Motor neuron (in vitro differentiated cells): ENCODE results near the gene MALRD1. TPM values are rescaled to one million over a fixed set of nuclear protein-coding genes. Genes with fewer than 3 reads are reported as not detected.

Experiments used
- ATAC-seq, 8 experiments: fragments of 200-7000 bp; cut with Tn5 transposase; replicated peaks in 6 of 8; 2 replicates each; pipeline ENCODE4 v1.8.0; 2021; ENCODE audit warnings: mild to moderate bottlenecking in 8 of 8, moderate library complexity in 8 of 8
- H3K27ac ChIP-seq, 2 donors: fragments of 250-450 bp; sonication (Bioruptor Pico); 2 replicates each; pipeline ENCODE4 v1.9.0; 2021; ENCODE audit warnings: antibody characterized with exemption in 2 of 2, mild to moderate bottlenecking in 2 of 2, moderate library complexity in 1 of 2
- H3K4me1 ChIP-seq, 2 donors: fragments of 250-450 bp; sonication (Bioruptor Pico); replicated peaks in 1 of 2; 2 replicates each; pipeline ENCODE4 v1.6.1; 2021; ENCODE audit warnings: antibody characterized with exemption in 2 of 2, mild to moderate bottlenecking in 2 of 2, moderate library complexity in 1 of 2
- H3K4me3 ChIP-seq, 5 donors: fragments of 250-450 bp; sonication (Bioruptor Pico); 2 replicates each; pipeline ENCODE4 v1.9.0; 2021; ENCODE audit warnings: antibody characterized with exemption in 5 of 5, mild to moderate bottlenecking in 5 of 5, moderate library complexity in 4 of 5
- WGBS, 10 experiments: fragments of 450-650 bp; shearing (Covaris generic); methylation state at CpG; one replicate each; pipeline ENCODE4 v1.0.0; 2022; 5-methylcytosine and 5-hydroxymethylcytosine counted together
- in situ Hi-C, 9 experiments: fragments of 400-800 bp; cut with MboI; loops; one replicate each; pipeline ENCODE4 v1.15.0; 2021; ENCODE audit warnings: low sequenced_read_pairs in 9 of 9, low pct_unique_long_range_greater_than_20kb in 2 of 9; ENCODE audit not compliant: unreplicated experiment in 9 of 9
- total RNA-seq, 8 experiments: library from RNA; unstranded; fragments of 300-600 nt; gene quantifications; 2 replicates each; pipeline versions ENCODE4 v1.2.3 to v1.2.4, GENCODE V29; 2022

MALRD1 gene
- total RNA-seq, 8 experiments from 2014 or later, result 0.04 to 2.4 (median 0.26) TPM

GRCh38 chr10:19332304-19332703, 283.7 kb downstream of the MALRD1 start:
- no peaks in the 10 kb centered on the region for H3K4me1 ChIP-seq
- in situ Hi-C loops, result loop anchor here in 1 of 9 experiments (25.0 kb wide), 1 partner anchor 645 kb away; no protein-coding TSS in a partner anchor
- no peak overlapping the region for H3K27ac ChIP-seq
- H3K4me3 ChIP-seq, result no peak overlapping the region
- ATAC-seq, result no peak

- in situ Hi-C loops, result loop anchor here in 1 of 9 experiments (25.0 kb wide), 1 partner anchor 646 kb away; no protein-coding TSS in a partner anchor
- Histone ChIP-seq H3K27ac (no peak overlapping the region), H3K4me1 (no peaks in the 10 kb centered on the region), H3K4me3 (no peak overlapping the region)
- WGBS, 10 experiments, result 35 to 100% (median 91%) methylated on average over 1 to 2 of the region's 2 CpGs; no CpG with 5 or more reads in 3 of the 10 experiments
- no peak for ATAC-seq
Observed at GRCh38 chr10:19333631-19334030, 285.0 kb downstream of the MALRD1 start.

DNA sequence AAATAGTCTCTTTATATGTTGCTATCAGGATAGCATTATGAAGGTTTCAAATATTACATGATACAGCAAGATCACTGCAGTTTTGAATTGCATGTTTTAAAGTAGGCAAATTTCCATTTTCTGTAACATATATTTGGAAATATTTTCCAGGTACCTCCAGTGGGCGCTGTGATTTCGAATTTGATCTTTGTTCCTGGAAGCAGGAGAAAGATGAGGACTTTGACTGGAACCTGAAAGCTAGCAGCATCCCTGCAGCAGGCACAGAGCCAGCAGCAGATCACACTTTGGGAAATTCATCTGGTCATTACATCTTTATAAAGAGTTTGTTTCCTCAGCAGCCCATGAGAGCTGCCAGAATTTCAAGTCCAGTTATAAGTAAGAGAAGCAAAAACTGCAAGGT, 299.0 kb downstream of the MALRD1 start:
- no peak for ATAC-seq
- no peak overlapping the region for H3K4me3 ChIP-seq
- 0 to 42% (median 21%) methylated on average over 2 of the region's 2 CpGs; no CpG with 5 or more reads in 2 of the 10 experiments for WGBS, 10 experiments
- in situ Hi-C loops, result loop anchor here in 1 of 9 experiments (25.0 kb wide), 1 partner anchor 660 kb away; no protein-coding TSS in a partner anchor
- no peak overlapping the region for H3K27ac ChIP-seq
- no peaks in the 10 kb centered on the region for H3K4me1 ChIP-seq

GRCh38 chr10:19367176-19367575, 318.6 kb downstream of the MALRD1 start:
- in situ Hi-C loops, result no loop called here
- peak in 1 of 8 experiments; percentile 90 for ATAC-seq
- H3K27ac ChIP-seq, result no peak overlapping the region
- H3K4me3 ChIP-seq, result no peak overlapping the region
- H3K4me1 ChIP-seq, result no peaks in the 10 kb centered on the region
- WGBS, 10 experiments, result 4 to 100% (median 85%) methylated on average over 1 to 2 of the region's 2 CpGs; no CpG with 5 or more reads in 1 of the 10 experiments

DNA sequence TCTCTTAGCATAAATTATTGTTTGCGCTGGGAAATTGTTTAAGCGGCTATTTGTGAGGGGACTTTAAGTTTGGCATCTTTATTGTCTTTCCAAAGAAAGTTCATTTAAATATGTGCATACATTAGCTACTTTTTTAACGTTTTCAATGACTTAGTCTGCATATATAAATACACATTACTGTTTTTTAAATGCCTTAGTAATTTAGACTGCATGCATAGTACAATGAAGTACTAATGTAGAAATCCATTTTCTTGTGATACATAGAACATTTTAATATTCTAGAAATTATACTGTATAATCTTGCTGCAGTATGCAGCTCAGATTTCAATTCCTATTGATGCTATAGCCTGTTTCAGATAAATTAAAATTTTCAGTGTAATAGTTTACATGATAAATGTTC, 325.4 kb downstream of the MALRD1 start:
- peak in 1 of 8 experiments; percentile 90 for ATAC-seq
- WGBS, 10 experiments, result 0 to 67% (median 47%) methylated on average over 1 to 3 of the region's 3 CpGs; no CpG with 5 or more reads in 1 of the 10 experiments
- H3K4me3 ChIP-seq, result no peak overlapping the region
- H3K27ac ChIP-seq, result no peak overlapping the region
- H3K4me1 ChIP-seq, result no peaks in the 10 kb centered on the region
- in situ Hi-C loops, result no loop called here

- H3K27ac ChIP-seq, result no peak overlapping the region
- in situ Hi-C loops, result no loop called here
- H3K4me3 ChIP-seq, result no peak overlapping the region
- no peaks in the 10 kb centered on the region for H3K4me1 ChIP-seq
- no peak for ATAC-seq
- WGBS, 10 experiments, result 5 to 90% (median 77%) methylated on average over 1 to 3 of the region's 3 CpGs
Observed at GRCh38 chr10:19385846-19386450, 337.3 kb downstream of the MALRD1 start.

GRCh38 chr10:19408924-19409323, 360.3 kb downstream of the MALRD1 start:
- ATAC-seq, result no peak
- Histone ChIP-seq H3K4me1 (no peaks in the 10 kb centered on the region), H3K4me3 (no peak overlapping the region), H3K27ac (no peak overlapping the region)
- 0 to 100% (median 100%) methylated on average over 1 of the region's 1 CpG; no CpG with 5 or more reads in 1 of the 10 experiments for WGBS, 10 experiments
- in situ Hi-C loops, result loop anchor here in 2 of 9 experiments (10.0 to 25.0 kb wide), 2 partner anchors 396 to 1353 kb away; no protein-coding TSS in a partner anchor

DNA sequence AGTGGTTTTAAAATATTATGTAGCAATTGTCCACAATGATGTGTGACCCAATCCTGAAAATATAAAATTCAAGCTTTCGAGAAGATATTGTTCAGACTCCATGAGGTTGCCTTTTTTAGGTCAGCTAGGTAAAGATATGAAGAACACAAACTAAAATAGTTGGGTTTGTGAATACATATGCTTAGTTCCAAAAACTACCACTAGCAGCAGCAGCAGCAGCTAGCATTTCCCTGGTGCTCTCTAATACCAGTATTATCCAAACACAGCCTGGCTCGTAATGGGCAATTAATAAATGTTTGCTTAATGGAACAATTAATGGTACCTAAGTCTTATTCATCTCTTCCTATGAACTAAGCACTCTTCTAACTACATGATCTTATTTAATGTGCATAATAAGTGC, 362.5 kb downstream of the MALRD1 start:
- H3K4me1 ChIP-seq, result no peaks in the 10 kb centered on the region
- ATAC-seq, result no peak
- in situ Hi-C loops, result loop anchor here in 1 of 9 experiments (25.0 kb wide), 1 partner anchor 1351 kb away; no protein-coding TSS in a partner anchor
- no peak overlapping the region for H3K27ac ChIP-seq
- H3K4me3 ChIP-seq, result no peak overlapping the region
- WGBS, 10 experiments, result 25 to 100% (median 82%) methylated on average over 1 to 2 of the region's 2 CpGs; no CpG with 5 or more reads in 1 of the 10 experiments

DNA sequence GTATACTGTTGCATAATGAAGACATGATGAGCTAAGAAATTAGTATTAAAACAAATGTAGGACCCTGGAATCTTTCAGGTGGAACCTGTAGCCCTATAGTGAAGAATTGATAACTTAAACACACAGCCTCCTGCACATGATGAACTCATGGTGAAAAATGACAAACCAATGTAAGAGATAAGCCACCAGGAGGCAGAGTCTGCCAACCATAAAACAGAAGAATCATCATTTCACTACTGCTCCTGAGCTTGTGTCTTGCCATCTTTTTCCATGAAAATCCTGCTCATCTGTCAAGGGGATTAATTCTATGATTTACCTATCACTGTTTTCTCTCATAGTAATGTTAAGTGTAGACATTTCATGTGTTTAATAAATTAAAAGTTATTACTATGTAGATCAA, 363.9 kb downstream of the MALRD1 start:
- Histone ChIP-seq H3K4me3 (no peak overlapping the region), H3K27ac (no peak overlapping the region), H3K4me1 (no peaks in the 10 kb centered on the region)
- in situ Hi-C loops, result loop anchor here in 1 of 9 experiments (25.0 kb wide), 1 partner anchor 1350 kb away; no protein-coding TSS in a partner anchor
- ATAC-seq, result peak in 4 of 8 experiments; percentile 34 to 62 (median 54)

GRCh38 chr10:19416164-19416563, 367.6 kb downstream of the MALRD1 start:
- no peak for ATAC-seq
- in situ Hi-C loops, result loop anchor here in 1 of 9 experiments (25.0 kb wide), 1 partner anchor 1346 kb away; no protein-coding TSS in a partner anchor
- Histone ChIP-seq H3K27ac (no peak overlapping the region), H3K4me3 (no peak overlapping the region), H3K4me1 (no peaks in the 10 kb centered on the region)
- WGBS, 10 experiments, result 0 to 80% (median 47%) methylated on average over 1 of the region's 1 CpG; no CpG with 5 or more reads in 2 of the 10 experiments

GRCh38 chr10:19417740-19418139, 369.1 kb downstream of the MALRD1 start:
- 20 to 100% (median 88%) methylated on average over 1 to 4 of the region's 4 CpGs for WGBS, 10 experiments
- ATAC-seq, result no peak

GRCh38 chr10:19421674-19422073, 373.1 kb downstream of the MALRD1 start:
- ATAC-seq, result no peak
- 0 to 100% (median 62%) methylated on average over 1 of the region's 1 CpG; no CpG with 5 or more reads in 2 of the 10 experiments for WGBS, 10 experiments
- in situ Hi-C loops, result loop anchor here in 2 of 9 experiments (5.0 to 25.0 kb wide), 2 partner anchors 366 to 1341 kb away; no protein-coding TSS in a partner anchor
- Histone ChIP-seq H3K4me3 (no peak overlapping the region), H3K4me1 (no peaks in the 10 kb centered on the region), H3K27ac (no peak overlapping the region)

More at GRCh38 chr10:19417740-19418139, 369.1 kb downstream of the MALRD1 start:
- H3K27ac ChIP-seq, result no peak overlapping the region
- in situ Hi-C loops, result loop anchor here in 1 of 9 experiments (25.0 kb wide), 1 partner anchor 1345 kb away; no protein-coding TSS in a partner anchor
- no peaks in the 10 kb centered on the region for H3K4me1 ChIP-seq
- no peak overlapping the region for H3K4me3 ChIP-seq

DNA sequence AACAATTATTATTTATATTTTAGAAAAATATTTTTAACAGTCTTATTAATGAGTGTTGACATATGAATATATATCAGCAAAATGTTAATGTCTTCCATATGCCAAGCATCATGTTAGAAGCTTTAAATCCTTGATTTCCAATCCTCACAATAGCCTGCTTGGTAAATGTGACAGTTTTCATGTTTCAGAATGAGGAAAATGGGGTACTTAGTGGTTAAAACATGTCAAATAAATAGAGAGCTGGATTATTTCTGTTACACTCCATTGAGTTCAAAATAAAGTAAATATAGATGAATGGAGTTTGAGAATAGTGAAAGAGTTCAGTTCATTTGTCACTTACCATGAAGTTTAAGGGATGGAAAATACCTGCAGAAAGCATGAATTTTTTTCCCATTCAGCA, 377.4 kb downstream of the MALRD1 start:
- H3K4me3 ChIP-seq, result no peak overlapping the region
- in situ Hi-C loops, result no loop called here
- H3K4me1 ChIP-seq, result no peaks in the 10 kb centered on the region
- no peak for ATAC-seq
- no peak overlapping the region for H3K27ac ChIP-seq
